ENCODE results near the gene IWS1.
"Not testable (repeated sequence)": the region's sequence is repeated elsewhere in the genome, so short reads cannot be mapped to it uniquely, and the experiment has no call there.

IWS1 gene

GRCh38 chr2:127472268-127472667 is 54.0 kb downstream of the IWS1 start:
- intact Hi-C loops (cut with DNase I) = loop anchor here (10.0 kb wide), 1 partner anchor 147 kb away; no protein-coding TSS in a partner anchor
- DNase-seq = no peak

DNA sequence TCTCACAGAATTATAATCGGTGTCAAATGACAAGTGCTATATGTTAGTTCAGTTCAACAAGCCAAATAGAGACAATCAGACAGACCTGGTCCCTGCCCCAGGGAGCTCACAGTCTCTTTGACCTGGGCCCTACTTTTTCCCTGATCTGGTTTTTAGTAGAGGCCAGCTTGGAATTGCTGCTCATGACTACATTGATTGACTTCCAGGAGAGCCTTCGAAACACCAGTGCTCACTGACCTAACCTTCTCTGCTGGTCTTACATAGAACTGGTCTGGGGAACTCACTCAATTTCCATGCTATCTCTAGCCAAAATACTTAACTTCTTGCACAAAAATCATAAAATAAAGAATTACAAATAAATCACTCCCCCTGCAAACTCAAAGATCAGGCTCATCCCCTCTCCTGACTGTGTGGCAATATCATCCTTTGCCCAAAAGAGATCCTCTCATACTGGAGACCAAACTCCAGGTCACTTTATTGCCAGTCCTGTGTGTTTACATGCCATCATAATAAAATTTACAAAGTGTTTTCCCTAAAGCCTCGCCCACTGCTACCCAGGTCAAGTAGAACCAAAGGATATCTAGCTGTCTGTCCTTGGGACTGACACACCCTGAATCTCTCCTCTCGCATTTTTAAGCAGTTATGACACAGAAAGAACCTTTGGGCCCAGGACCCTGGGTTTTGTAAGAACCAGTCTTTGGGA is 54.9 kb downstream of the IWS1 start:
- intact Hi-C loops (cut with DNase I) = loop anchor here (10.0 kb wide), 1 partner anchor 147 kb away; no protein-coding TSS in a partner anchor
- DNase-seq = no peak

DNA sequence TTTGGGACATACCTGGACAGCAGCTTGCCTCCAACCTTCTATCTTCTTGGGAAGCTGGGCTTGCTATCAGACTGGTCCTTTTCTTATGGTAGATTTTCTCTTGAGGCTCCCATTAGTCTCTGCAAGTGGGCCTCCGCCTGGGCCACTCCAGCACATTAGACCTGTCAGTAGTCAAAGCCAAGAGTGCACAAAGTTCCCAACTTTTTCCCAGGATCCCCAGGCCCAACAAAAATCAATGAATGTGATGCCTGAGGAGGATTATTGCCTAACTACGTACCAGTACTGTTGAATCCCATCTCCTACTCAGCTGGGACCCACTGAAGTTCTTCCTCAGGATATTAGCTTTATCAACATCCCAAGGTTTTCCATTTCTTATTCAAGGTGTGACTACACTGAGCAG is 56.3 kb downstream of the IWS1 start:
- intact Hi-C loops (cut with DNase I) = loop anchor here (10.0 kb wide), 1 partner anchor 145 kb away; no protein-coding TSS in a partner anchor

DNA sequence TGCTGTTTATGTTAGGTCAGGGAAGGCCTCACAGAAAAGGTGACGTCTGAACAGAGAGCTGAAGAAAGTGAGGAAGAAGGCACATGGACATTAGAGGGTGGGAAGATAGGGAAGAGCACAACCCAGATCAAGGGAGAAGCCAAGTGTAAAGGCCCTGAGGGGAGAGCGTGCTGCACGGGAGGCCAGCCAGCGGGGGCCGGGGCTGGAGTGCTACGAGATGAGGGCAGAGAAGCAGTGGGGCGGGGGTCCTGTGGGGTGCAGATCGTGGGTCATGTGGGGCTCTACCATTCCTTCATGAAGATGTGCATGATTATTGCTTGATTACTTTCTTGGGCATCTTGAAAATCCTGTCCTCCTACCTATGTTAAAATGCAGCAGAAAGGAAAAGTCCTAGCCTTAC is 57.2 kb downstream of the IWS1 start:
- DNase-seq = no peak
- intact Hi-C loops (cut with DNase I) = no loop called here

More for the DNA sequence above, 56.3 kb downstream of the IWS1 start:
- DNase-seq = no peak

DNA sequence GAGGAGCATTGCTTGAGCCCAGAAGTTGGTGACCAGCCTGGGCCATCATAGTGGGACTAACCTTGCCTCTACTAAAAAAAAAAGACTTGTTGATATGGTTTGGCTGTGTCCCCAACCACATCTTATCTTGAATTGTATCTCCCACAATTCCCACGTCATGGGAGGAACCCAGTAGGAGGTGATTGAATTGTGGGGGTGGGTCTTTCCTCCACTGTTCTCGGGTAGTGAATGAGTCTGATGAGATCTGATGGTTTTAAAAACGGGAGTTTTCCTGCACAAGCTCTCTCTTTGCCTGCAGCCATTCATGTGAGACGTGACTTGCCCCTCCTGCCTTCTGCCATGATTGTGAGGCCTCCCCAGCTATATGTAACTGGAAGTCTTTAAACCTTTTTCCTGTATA is 61.0 kb downstream of the IWS1 start:
- no peak for DNase-seq
- intact Hi-C loops (cut with DNase I) = no loop called here

GRCh38 chr2:127464470-127465257 is 61.6 kb downstream of the IWS1 start:
- intact Hi-C loops (cut with DNase I) = no loop called here
- no peak for DNase-seq

DNA sequence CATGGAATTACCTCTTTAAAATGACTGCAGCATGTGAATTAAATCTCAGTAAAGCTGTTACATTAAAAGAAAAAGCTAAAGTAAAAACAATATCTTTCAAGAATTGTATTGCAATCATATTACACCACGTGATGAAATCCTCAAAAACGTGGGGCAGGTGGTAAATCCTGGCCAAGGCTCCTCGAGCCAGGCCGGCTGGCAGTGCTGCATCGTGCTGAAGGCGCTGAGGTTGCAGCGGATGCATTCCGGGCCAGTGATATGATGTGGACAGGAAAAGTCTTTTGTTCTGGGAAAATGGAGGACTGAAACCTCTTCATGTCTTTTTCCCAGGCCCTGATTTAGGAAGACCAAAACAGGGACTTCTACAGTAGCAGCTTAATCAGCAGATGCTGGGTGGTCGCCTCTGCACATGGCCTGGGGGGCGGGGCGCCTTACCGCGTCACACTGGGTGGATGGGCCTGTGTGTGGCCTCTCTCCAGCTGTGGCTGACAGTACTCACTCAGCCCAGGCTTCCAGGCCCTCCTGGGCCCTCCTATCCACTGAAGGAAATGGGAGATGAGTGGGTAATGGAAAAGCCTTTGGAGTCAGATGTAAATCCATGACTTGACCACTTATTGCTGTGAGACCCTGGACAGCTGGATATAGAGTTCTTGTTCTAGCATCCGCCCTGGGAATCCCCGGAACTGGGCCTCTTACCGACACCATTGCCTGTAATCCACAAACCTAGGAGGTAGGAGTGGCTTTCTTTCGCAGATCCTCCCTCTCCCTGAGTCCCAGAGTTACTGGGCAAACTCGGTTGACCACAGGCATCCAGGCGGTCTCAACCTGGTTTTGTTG is 62.9 kb downstream of the IWS1 start:
- DNase-seq = no peak
- intact Hi-C loops (cut with DNase I) = no loop called here

GRCh38 chr2:127462461-127462860 is 63.8 kb downstream of the IWS1 start:
- DNase-seq = no peak
- intact Hi-C loops (cut with DNase I) = no loop called here

DNA sequence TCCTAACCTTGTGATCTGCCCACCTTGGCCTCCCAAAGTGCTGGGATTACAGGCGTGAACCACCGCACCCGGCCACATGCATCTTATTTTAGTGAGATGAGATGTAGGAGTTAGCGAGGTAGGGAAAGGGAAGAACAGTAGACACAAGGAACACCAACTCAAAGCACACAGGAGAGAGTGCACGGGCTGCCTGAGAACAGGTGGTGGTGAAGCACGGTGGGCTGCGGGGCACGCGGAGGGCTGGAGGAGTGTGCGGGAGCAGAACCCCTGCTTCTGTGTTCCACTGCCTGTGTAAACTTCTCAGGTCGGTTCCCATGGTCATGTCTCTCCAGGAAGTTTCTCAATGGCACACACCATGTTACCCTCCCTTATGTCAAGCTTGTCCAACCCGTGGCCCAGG is 69.3 kb downstream of the IWS1 start:
- DNase-seq = no peak
- intact Hi-C loops (cut with DNase I) = no loop called here

- DNase-seq = no peak
- intact Hi-C loops (cut with DNase I) = no loop called here
Measured at GRCh38 chr2:127455566-127456493, 70.5 kb downstream of the IWS1 start.

DNA sequence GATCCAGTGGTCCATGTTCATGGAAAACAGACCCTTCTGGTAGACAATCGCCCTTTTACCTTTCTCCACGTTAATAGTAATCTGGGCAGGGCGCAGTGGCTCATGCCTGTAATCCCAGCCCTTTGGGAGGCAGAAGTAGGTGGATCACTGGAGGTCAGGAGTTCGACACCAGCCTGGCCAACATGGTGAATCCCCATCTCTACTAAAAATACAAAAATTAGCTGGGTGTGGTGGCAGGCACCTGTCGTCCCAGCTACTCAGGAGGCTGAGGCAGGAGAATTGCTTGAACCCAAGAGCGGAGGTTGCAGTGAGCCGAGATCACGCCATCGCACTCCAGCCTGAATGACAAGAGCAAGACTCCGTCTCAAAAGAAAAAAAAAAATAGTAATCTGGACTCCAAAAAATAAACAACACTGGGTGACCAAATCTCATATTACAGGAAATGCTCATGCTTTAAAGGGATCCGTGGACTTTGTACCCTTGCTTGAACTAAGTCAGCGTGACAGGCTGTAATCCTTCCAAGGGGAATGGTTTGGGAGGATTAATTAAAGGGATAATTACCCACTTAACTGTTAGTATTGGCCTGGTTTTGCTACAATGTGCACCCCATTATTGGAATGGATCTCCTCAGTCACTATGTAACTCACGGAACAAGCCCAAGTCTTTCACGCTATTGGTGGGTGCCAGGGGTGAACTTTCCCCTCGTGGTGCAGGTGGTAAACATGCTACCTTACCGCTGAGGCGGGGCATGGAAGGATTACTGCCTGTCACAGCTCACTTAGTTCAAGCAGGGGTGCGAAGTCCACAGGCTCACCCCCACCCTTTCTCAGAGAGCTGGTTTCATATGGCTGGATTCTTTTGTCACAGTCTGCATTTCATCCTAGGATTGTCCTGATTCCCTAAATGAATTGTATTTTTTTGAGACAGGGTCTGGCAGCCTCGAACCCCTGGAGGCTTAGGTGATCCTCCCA is 71.4 kb downstream of the IWS1 start:
- DNase-seq = no peak
- intact Hi-C loops (cut with DNase I) = no loop called here

GRCh38 chr2:127453392-127454171 is 72.7 kb downstream of the IWS1 start:
- intact Hi-C loops (cut with DNase I) = no loop called here
- DNase-seq = peak in 5 of 42 donors; percentile 6 to 51 (median 18)

DNA sequence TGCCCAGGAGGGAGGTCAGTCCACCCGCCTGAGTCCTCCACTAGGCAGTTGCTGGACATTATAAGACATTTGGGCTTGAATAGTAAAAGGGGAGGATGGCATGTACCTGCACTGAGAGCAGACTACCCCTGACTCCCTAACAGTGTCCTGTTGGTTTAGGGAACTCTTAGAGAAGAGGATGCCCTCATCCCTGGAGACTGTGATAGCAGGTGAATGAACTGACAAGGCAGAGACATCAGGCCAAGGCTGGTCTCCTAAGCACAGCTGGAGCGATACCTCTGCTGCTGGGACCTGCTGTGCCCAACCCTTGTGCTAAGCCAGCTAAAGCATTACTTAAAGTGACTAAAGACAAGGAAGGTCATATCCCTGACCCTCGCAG is 73.3 kb downstream of the IWS1 start:
- DNase-seq = no peak
- intact Hi-C loops (cut with DNase I) = no loop called here

DNA sequence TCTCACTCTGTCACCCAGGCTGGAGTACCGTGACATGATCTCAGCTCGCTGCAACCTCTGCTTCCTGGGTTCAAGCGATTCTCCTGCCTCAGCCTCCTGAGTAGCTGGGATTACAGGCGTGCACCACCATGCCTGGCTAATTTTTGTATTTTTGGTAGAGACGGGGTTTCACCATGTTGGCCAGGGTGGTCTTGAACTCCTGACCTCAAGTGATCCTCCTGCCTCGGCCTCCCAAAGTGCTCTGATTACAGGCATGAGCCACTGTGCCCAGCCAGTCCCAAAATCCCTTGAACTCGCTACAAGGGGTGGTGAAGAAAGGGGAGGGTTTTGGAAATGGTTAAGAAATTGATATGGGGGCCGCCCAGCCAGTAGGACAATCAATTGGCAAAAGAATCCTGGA is 73.9 kb downstream of the IWS1 start:
- DNase-seq; intact Hi-C loops (cut with DNase I): not testable (repeated sequence)

GRCh38 chr2:127451981-127452380 is 74.3 kb downstream of the IWS1 start:
- intact Hi-C loops (cut with DNase I) = no loop called here
- DNase-seq = no peak

DNA sequence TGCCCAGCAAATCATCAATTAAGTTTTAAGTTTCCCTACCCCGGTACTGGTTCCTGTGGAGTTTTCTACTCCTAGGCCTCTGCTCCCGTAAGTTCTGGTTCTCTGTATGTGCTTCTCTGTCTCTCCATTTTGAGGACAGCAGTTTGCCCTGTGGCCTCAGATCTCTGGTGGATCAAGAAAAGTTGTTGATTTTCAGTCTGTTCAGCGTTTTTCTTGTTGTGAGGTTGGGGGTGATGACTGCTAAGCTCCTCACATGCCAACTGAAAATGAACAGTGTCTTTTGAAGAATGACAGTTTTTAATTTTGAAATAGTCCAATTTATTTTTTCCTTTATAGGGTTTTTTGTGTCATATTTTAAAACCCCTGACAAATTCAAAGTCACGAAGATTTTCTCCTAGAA is 76.4 kb downstream of the IWS1 start:
- no peak for DNase-seq

DNA sequence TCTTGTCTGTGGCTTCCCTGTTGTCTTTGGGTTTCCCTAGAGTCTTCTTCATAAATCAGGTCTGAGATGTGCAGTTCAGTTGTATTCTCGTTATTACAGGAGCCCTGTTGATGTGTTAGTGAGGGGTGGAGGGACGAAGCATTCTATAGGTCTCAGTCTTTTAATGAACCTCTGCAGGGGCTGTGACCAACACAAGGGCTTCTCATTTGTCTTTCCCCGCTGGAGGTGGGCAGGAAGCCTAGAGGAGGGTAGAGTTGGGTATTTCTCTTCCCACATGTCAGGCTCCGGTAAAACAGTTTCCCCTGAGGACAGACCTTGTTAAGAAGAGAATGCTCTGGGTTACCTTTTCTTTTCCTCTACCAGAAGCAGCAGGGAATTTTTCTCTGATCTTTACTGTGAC is 76.9 kb downstream of the IWS1 start:
- intact Hi-C loops (cut with DNase I) = no loop called here

More for the DNA sequence above, 76.4 kb downstream of the IWS1 start:
- intact Hi-C loops (cut with DNase I) = no loop called here

More for the DNA sequence above, 76.9 kb downstream of the IWS1 start:
- DNase-seq = no peak
